G401.6 (cell line): ENCODE measurements around the gene HNF1B.
"Not testable (repeated sequence)": the region's sequence is repeated elsewhere in the genome, so short reads cannot be mapped to it uniquely, and the experiment has no call there.

Source experiments
- FAIRE-seq: peaks from 2 replicates; lab custom pipeline; 2012; peaks lifted over from hg19 to GRCh38; lab: Jason Lieb, UNC

HNF1B gene

GRCh38 chr17:37701496-37701898 lies 43.4 kb downstream of the HNF1B start:
- FAIRE-seq = no peak

DNA sequence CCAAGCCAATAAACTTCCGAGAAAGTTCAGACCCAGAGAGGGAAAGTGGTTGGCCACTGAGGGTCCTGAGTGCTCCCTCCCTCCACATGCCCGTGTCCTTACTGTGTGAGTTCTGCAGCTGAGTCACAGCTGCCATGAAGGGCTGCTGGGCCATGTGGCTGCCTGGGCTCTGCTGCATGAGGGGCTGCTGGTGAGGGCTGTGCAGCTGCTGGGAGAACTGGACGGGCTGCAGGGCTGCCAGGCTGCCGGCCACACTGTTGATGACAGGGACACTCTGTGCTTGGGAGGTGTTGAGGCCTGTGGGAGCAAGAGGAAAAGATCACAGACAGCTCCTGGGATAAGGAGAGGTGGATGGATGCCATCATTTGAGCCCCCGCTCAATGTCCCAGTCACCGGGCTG lies 44.0 kb downstream of the HNF1B start:
- no peak for FAIRE-seq

DNA sequence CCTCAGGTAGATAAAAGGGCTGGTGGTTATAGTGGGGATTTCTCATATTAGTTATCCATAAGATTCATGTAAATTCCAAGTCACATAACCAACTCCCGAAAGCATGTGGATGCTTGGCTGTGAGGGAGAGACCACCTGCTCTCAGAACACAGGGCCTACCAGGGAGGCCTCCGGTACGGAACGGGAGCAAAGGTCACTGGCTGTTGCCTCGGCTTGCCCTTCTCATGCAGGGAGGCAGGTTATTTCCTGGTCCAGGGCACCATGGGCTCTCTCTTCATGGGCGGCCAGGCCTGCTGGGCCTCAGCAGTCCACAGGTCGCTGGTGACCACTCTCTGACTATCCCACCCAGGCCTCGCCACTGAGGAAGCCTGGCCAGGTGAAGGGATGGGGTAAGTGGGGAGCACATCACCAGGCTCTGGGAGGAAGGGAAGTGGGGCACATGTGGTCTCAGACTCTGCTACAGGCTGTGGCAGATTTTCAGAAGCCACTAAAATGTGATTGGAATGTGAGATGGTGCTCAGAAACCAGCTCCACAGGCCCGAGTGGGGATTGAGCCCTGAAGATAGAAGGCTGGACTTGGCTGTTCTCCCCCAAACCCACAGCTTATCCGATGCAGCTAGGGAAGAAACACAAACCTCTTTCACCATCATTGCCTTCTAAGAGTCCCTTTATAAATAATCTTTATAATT lies 45.4 kb downstream of the HNF1B start:
- FAIRE-seq = no peak

DNA sequence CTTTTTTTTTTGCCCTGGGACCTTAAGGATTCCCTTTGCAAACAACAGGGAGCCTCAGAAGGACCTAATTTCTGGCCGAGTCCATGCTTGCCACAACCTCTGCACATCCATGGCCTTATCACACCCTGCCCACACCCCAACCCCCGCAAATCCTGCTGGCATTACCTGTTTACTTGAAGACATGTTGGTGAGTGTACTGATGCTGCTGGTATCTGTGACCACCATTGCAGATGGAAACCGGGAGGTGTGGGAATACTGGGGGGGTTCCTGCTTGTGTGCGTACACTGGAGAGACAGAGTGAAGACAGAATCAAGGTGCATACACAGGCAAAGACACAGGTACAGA lies 46.0 kb downstream of the HNF1B start:
- FAIRE-seq = no peak

DNA sequence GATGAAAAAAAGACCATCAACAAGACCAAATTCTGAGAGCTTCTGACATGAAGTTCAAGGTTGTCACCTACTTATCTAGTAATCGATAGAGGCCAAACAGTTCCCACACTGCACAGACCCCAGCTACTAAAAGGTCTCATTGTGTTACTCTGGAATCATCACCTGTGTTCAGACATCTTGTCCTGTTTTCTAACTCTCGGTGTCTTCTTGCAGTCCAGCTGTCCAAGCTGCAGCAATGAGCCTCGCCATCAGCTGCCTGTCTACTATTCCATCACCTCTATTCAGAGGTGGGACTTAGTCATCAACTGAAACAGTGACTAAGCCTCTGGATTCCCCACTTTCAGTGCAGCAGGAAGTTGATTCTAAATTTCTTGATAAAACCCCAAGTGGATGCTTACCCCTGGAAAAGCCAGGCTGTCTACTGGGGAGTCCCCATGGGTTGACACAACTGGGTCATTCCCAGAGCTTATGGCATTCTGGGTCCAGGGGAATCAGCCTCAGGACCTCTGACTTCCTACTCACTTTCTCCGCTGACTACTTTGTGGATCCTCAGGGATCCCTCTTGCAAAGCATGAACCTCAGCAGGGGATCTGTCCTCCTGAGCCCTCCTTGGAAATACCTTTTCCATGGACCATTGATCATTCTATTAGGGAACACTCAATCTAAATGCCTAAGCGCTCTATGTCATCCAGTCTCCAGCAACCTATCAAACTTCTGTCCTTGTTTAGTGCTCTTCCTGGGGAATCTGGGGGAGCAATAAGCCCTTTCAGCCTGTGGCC lies 46.5 kb downstream of the HNF1B start:
- no peak for FAIRE-seq

DNA sequence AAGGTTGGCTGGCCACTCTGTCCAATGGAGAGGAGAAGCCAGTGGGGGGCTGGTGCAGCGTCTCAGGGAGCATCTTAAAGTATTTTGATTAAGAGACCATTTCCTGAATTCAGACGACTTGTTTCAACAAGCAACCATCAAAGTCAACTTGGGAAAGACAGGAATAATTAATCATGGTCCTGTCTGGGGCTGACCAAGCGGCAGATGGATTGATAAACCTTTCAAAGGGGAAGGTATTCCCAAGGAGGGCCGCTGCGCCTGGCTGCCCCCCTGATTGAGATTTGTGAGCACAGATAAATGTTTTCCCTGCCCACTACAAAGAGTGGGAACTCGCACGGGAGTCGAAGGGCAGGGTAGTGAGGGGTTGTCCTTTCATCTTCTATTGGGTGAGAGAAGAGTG lies 47.5 kb downstream of the HNF1B start:
- FAIRE-seq = no peak

DNA sequence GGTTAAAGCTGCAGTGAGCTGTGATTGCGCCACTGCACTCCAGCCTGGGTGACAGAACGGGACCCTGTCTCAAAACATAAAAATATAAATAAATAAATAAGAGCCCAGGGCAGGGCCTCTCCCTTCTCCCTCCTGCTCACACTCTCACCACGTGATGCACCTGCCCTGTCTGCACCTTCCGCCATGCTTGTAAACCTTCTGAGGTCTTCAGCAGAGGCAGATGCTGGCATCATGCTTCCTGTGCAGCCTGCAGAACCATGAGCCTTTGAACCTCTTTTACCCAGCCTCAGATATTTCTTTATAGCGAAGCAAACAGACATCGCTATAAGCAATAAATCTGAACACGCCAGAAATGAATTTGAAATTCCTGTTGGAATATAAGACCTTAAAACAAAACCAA lies 48.5 kb downstream of the HNF1B start:
- no peak for FAIRE-seq

DNA sequence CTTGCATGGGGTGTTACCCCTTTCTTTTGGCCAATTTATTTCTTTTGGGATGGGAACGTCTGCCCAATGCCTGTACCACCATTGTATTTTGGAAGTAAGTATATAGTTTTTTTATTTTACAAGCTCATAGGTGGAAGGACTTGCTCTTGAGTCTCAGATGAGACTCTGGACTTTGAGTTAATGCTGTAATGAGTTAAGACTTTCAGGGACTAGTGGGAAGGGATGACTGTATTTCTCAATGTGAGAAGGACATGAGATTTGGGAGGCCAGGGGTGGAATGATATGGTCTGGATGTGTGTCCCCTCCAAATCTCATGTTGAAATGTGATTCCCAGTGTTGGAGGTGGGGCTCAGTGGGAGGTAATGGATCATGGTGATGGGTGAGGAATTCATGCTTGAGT lies 49.1 kb downstream of the HNF1B start:
- FAIRE-seq = no peak

DNA sequence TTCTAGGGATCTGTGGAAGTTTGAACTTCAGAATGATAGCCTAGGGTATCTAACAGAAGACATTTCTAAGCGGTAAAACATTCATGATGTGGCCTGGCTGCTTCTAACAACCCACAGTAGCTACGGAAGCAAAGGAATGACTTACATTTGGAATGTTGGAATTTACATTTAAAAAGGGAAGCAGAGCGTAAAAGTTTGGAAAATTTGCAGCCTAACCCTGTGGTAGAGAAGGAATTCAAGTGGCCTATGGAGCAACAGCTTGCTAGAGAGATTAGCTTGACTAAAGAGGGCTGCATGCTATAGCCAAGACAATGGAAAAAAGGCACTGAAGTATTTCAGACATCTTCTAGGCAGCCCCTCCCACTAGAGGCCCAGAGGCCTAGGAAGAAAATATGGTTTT lies 50.1 kb downstream of the HNF1B start:
- no peak for FAIRE-seq

- FAIRE-seq = no peak
Observed at GRCh38 chr17:37693328-37693727, 51.5 kb downstream of the HNF1B start.

- no peak for FAIRE-seq
Observed at GRCh38 chr17:37691807-37692206, 53.1 kb downstream of the HNF1B start.

DNA sequence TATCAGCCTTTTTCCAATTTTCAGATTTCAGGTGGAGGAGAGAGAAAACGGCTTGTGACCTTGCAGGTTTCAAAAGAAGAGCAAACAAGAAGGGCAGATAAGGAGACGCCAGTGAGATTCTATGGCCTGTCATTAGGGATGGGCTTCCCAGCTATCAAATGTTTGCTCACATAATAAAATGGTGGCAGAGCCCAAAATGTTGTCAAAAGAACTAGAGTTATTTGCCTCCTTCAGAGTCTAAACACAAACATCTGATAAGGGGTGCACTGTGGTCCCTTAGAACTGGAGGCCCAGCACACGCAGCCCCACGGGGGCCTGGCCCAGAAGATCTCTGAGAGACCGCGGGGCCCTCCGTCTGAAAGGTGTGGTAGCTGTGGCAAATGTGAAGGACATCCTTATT lies 55.5 kb downstream of the HNF1B start:
- no peak for FAIRE-seq

DNA sequence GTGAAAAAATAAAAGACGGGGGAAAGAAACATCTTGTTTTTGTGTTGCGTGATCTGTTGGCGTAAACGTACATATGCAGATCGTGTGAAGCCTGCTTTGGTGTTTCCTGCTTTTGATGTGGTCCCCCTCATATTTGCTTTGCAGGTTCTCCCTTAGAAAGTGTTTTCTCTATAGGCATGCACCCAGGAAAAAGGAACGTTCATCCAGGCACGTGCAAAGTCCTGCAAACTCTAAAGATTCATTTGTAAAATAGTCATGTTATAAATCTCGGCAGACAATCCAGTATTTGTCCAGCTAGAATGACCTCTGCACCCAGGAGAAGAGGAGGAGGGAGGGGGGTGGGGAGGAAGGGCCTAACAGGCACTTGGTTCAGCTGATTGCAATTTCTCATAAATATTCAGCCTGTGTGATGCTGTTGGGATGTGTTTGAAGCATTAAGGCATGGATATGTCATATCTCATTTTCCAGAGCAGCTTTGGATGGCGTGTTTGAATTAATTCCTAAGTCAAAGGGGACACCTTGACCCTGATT lies 61.3 kb downstream of the HNF1B start:
- FAIRE-seq = no peak

- FAIRE-seq = no peak
Observed at GRCh38 chr17:37682007-37682406, 62.9 kb downstream of the HNF1B start.

DNA sequence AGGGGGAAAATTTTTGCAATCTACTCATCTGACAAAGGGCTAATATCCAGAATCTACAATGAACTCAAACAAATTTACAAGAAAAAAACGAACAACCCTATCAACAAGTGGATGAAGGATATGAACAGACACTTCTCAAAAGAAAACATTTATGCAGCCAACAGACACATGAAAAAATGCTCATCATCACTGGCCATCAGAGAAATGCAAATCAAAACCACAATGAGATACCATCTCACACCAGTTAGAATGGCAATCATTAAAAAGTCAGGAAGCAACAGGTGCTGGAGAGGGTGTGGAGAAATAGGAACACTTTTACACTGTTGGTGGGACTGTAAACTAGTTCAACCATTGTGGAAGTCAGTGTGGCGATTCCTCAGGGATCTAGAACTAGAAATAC lies 64.9 kb downstream of the HNF1B start:
- not testable (repeated sequence) for FAIRE-seq

GRCh38 chr17:37678036-37678435 lies 66.8 kb downstream of the HNF1B start:
- FAIRE-seq = no peak

DNA sequence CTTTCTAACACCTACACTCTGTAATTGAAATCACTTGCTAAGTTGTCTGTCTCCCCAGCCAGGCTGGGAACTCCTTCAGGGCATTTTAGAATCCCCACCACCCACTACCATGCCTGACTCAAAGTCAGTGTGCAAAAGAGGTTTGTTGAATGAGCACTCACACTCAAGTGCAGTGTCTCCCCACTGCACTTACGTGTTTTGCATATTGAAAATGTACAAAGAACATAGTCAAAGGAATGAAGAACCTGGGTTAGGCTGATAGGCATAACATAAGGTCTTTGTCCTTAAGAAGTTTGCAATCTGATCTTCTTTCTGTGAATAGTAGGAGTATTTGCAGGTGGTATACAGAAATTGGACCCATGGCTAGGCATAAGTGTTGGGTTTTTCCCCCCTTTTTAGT lies 67.8 kb downstream of the HNF1B start:
- no peak for FAIRE-seq

- FAIRE-seq = no peak
Observed at GRCh38 chr17:37676115-37676925, 68.5 kb downstream of the HNF1B start.

DNA sequence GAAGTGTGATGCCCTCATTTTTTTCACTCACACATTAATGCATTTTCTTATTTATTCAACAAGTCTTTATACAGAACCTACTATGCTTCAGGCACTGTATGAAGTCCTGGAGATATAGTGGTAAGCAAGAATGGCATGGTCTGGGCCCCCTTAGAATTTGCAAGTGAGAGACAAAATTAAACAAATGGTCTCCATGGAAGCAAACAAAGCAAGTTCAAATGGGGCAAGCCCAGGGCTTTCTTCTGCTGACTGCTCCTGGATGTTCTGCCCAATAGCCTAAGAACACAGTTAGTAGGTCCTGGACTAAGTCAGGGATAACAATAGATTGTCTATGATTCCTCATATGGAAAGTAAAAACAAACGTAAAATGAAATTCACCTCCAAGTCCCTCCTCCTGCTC lies 70.3 kb downstream of the HNF1B start:
- no peak for FAIRE-seq

DNA sequence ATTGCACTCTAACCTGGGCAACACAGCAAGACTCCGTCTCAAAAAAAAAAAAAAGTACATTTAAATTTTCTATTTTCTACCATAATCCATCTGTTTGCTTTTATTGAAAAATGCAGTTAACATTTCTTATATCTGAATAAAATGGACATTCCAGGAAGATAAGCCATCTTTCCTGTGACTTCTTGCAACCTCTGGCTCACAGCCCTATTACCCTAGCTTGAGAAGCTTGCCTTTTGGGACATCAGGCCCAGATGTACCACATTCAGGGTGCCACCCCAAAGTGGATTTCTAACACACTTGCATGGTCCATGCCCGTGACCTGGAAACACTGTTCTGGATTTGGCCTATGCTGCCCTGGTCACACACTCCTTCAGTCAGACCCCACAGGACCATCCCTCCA lies 71.5 kb downstream of the HNF1B start:
- no peak for FAIRE-seq

DNA sequence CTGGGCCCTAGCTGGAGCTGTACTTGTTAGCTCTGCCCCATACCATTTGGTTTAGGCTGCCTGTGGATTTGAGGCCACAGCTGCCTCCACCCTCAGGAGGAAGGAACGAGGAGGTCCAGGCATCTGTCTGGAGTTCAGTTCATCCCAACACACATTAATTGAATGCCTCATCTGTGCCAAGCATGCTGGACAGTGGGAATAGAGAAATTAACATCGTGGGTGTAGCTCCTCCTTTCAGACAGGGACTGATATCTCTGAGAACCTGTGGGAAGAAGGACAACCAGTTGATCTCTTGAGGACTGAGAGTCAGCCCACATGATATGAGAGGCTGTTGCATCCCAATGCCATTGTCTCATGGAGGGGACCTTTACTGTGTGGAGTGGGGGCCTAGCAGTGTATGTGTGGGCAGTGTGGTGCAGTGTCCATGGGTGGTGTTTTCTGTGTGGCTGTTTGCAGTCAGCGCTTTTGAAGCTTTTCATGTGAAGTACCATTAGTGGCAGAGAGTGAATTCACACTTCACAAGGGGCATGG lies 72.2 kb downstream of the HNF1B start:
- FAIRE-seq = no peak

GRCh38 chr17:37671824-37672547 lies 72.9 kb downstream of the HNF1B start:
- FAIRE-seq = no peak
